Pancreas (tissue), 10 donors: ENCODE measurements around the gene RDX. TPM values are rescaled to one million over a fixed set of nuclear protein-coding genes. Genes with fewer than 3 reads are reported as not detected.

Experiments
- ATAC-seq, 4 donors: fragments of 200-7000 bp; cut with Tn5 transposase; one replicate each; pipeline versions ENCODE4 v1.8.0 to v1.9.1; 2020; ENCODE audit warnings: mild to moderate bottlenecking in 4 of 4, moderate library complexity in 4 of 4
- DNase-seq, 6 donors: peaks; one replicate each; pipeline ENCODE4 v3.0.0-alpha.2; 2020
- FAIRE-seq: peaks from 2 replicates; lab custom pipeline; 2012; peaks lifted over from hg19 to GRCh38; lab: Jason Lieb, UNC
- H3K27ac ChIP-seq, 4 donors: fragments of 200-600 bp; sonication (generic); 1 replicate in 3 of 4; 2 replicates in 1 of 4; pipeline versions ENCODE4 v1.5.0 to v1.8.0; 2020
- H3K27me3 ChIP-seq, 4 donors: fragments of 200-600 bp; one replicate each; pipeline ENCODE4 v1.8.0; 2021
- H3K36me3 ChIP-seq, 3 donors: fragments of 200-600 bp; sonication (generic) in 1 of 3; one replicate each; pipeline versions ENCODE4 v1.5.0 to v1.8.0; 2020 to 2021
- H3K4me1 ChIP-seq, 3 donors: fragments of 200-600 bp; one replicate each; pipeline ENCODE4 v1.8.0; 2021
- H3K4me3 ChIP-seq, 4 donors: fragments of 200-600 bp; sonication (generic) in 2 of 4; one replicate each; pipeline versions ENCODE4 v1.5.0 to v1.8.0; 2020 to 2021
- H3K9me3 ChIP-seq, 4 donors: fragments of 200-600 bp; one replicate each; pipeline ENCODE4 v1.8.0; 2021
- whole genome bisulfite sequencing, 2 donors: extraction: QIAGEN DNeasy Blood & Tissue Kit; methylation state at CpG; one replicate each; pipeline ENCODE4 v1.1.7; 2013; 5-methylcytosine and 5-hydroxymethylcytosine counted together
- intact Hi-C, 3 donors: fragments of 100-400 bp; cut with DNase I; formaldehyde crosslinking; loops; one replicate each; pipeline versions ENCODE4 v1.11.1 to v1.14.2; 2022
- polyA plus RNA-seq, 2 donors: library from polyadenylated mRNA; stranded (reverse); fragments of 200-250 nt; gene quantifications; one replicate each; pipeline ENCODE4 v1.2.3, GENCODE V29; 2013
- total RNA-seq, 6 donors: library from RNA; stranded (reverse); fragmentation: NEBNext Ultra II Directional in 4 of 6; extraction: Animal tissue kit (Norgen Biotek cat#: 25700) in 4 of 6; gene quantifications; one replicate each; pipeline versions ENCODE4 v1.2.1 to v1.2.4, GENCODE V29; 2021 to 2023
- TF ChIP-seq, protein P1 (sequence below), 4 donors: fragments of 200-600 bp; sonication (generic) in 3 of 4; IDR thresholded peaks; one replicate each; pipeline versions ENCODE4 v1.5.0 to v1.8.0; 2021; ENCODE audit warnings: antibody characterized with exemption in 4 of 4
- donor health status: healthy with polysubstance abuse.
- donor health status: DM: no; HTN: no; CAD: no; lungs with moderate emphysema.
- donor health status: DM: no; HTN: no; CAD: no.
- donor health status: control.
- donor health status: control.
- donor health status: Bipolar disorder and iron deficiency.
- donor health status: DM: yes; HTN: yes; CAD: no.
- donor health status: DM: no; HTN: no; CAD: no.
- donor health status: DM: no; HTN: no; CAD: no.
- donor health status: DM: yes; HTN: yes; CAD: no.

Gene RDX
- total and polyA plus RNA-seq, 8 donors: 11.4 to 97.1 (median 51.4) TPM

DNA sequence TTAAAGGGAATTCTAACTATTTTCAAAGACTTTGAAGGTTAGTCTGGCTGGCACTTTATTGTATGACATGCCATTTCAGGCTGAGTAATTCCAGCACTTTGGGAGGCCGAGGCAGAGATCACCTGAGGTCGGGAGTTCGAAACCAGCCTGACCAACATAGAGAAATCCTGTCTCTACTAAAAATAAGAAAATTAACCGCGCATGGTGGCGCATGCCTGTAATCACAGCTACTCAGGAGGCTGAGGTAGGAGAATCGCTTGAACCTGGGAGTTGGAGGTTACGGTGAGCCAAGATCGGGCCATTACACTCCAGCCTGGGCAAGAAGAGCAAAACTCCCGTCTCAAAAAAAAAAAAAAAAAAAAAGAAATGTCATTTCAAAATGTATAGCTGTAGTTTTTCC is 95.6 kb downstream of the RDX start:
- H3K27ac ChIP-seq: no peak overlapping the region
- no peaks in the 10 kb centered on the region for H3K36me3 ChIP-seq
- ATAC-seq (no peak), DNase-seq (no peak), FAIRE-seq (no peak)
- intact Hi-C loops: loop anchor here in 2 of 3 donors (5.0 to 10.0 kb wide), 2 partner anchors 176 to 234 kb away; no protein-coding TSS in a partner anchor
- H3K27me3 ChIP-seq: no peaks in the 10 kb centered on the region
- no peaks in the 10 kb centered on the region for H3K9me3 ChIP-seq
- TF ChIP-seq, protein P1, sequence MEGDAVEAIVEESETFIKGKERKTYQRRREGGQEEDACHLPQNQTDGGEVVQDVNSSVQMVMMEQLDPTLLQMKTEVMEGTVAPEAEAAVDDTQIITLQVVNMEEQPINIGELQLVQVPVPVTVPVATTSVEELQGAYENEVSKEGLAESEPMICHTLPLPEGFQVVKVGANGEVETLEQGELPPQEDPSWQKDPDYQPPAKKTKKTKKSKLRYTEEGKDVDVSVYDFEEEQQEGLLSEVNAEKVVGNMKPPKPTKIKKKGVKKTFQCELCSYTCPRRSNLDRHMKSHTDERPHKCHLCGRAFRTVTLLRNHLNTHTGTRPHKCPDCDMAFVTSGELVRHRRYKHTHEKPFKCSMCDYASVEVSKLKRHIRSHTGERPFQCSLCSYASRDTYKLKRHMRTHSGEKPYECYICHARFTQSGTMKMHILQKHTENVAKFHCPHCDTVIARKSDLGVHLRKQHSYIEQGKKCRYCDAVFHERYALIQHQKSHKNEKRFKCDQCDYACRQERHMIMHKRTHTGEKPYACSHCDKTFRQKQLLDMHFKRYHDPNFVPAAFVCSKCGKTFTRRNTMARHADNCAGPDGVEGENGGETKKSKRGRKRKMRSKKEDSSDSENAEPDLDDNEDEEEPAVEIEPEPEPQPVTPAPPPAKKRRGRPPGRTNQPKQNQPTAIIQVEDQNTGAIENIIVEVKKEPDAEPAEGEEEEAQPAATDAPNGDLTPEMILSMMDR (IDR thresholded peaks at IDR 0.05): no peak
- H3K4me1 ChIP-seq: no peaks in the 10 kb centered on the region
- no peak overlapping the region for H3K4me3 ChIP-seq
- 71 to 85% methylated on average over 10 of the region's 10 CpGs for WGBS, 2 donors

DNA sequence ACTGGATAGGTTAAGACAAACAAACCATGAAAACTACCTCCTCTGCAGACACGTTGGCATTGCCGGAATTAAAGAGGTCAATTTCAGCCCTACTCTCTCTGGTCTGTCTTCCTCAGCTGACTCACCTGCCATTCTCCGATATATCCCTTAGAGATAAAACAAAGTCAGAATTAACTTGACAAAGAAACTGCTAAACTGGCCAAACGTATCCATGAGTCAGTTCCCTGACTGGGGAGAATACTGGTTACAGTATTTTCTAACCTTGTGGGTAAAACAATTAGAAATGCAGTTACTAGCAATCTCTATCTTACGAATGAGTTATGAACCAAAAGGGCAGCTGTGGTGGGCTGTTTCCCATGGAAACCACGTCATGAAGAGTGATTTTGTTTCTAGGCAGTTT is 96.2 kb downstream of the RDX start:
- intact Hi-C loops: loop anchor here in 2 of 3 donors (5.0 to 10.0 kb wide), 2 partner anchors 177 to 235 kb away; no protein-coding TSS in a partner anchor
- H3K4me3 ChIP-seq: no peak overlapping the region

DNA sequence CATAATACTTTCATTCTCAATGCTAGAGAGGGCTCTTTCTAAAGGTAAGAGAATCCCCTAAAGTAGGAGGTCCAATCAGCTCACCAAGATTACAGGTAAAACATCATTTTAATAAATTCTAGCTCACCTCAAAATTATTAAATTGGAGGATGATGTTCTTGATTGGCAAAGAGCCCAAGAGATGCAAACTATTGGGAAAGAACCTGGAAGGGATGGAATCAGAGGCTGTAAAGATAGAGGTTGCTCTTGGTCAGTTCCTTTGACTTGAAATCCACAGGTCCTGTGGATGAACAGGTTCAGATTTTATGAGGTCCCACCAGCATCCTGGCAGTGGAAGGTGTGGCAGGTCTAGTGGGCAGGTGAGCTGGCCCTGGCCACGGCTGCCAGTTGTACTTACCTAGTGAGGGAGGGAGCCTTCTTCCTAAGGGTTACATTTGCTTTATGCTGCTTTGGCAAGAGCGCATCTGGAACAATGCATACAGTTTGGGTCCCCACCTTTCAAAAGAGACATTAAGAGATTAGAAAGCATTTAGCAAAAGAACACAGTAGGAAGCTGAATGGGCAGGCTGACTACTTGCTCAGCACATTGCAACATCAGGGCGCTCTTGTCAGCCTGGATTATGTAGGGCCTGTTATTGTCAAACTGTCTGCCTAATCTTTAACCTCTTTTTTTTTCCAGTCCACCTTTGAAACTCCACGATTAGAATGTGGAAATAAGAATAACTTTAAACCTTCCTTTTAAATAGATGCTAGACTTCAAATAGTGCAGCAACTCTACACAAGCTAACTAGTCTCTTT is 97.0 kb downstream of the RDX start:
- Histone ChIP-seq H3K9me3 (no peaks in the 10 kb centered on the region), H3K36me3 (no peaks in the 10 kb centered on the region), H3K27ac (no peak overlapping the region), H3K4me3 (no peak overlapping the region), H3K27me3 (no peaks in the 10 kb centered on the region), H3K4me1 (no peaks in the 10 kb centered on the region)
- intact Hi-C loops: loop anchor here in 2 of 3 donors (5.0 kb wide), 1 partner anchor 168 kb away; no protein-coding TSS in a partner anchor
- DNase-seq: no peak
- WGBS, 2 donors: 67 to 69% methylated on average over 4 of the region's 4 CpGs
- no peak for FAIRE-seq
- ATAC-seq: no peak
- TF ChIP-seq, protein P1 (IDR thresholded peaks at IDR 0.05): no peak

More for the DNA sequence above, 96.2 kb downstream of the RDX start:
- no peak for DNase-seq
- Histone ChIP-seq H3K27me3 (no peaks in the 10 kb centered on the region), H3K36me3 (no peaks in the 10 kb centered on the region), H3K4me1 (no peaks in the 10 kb centered on the region), H3K9me3 (no peaks in the 10 kb centered on the region), H3K27ac (no peak overlapping the region)
- no peak for ATAC-seq
- WGBS, 2 donors: 74 to 76% methylated on average over 6 of the region's 6 CpGs
- TF ChIP-seq, protein P1 (IDR thresholded peaks at IDR 0.05): no peak
- no peak for FAIRE-seq

DNA sequence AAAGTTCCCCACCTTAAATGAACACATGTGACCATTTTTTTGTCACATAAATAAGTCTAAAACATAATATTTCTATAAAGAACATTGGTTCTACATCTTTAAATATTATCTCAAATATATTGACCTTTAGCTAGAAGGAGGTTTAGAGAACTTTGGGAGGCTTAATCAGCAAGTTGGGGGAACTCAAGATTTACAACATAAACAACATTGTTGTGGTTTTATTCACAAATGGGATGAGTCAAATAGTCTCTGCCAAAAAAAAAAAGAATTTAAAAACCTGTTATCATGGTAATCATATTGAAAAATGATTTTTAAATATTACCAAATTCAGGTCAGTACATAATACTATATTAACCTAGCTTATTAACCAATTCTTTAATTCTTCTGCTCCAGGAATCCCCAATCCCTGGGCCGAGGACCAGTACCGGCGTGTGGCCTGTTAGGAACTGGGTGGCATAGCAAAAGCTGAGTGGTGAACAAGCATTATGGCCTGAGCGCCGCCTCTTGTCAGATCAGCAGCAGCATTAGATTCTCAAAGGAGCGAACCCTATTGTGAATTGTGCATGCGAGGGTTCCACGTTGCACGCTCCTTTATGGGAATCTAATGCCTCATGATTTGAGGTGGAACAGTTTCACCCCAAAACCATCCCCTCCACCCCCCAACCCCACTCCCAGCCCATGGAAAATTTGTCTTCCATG is 98.2 kb downstream of the RDX start:
- Histone ChIP-seq H3K27ac (no peak overlapping the region), H3K9me3 (no peaks in the 10 kb centered on the region), H3K36me3 (no peaks in the 10 kb centered on the region), H3K4me1 (no peaks in the 10 kb centered on the region), H3K4me3 (no peak overlapping the region), H3K27me3 (no peaks in the 10 kb centered on the region)
- FAIRE-seq (no peak), DNase-seq (no peak), ATAC-seq (no peak)
- TF ChIP-seq, protein P1 (IDR thresholded peaks at IDR 0.05): no peak
- intact Hi-C loops: loop anchor here in 2 of 3 donors (5.0 kb wide), 1 partner anchor 169 kb away; no protein-coding TSS in a partner anchor
- WGBS, 2 donors: 93 to 96% methylated on average over 9 of the region's 9 CpGs
